SKM-1 treated with dmso at 0.1 percent for 144 hours (cell line): Measurements from ENCODE around the gene AZI2.

Experiments
- DNase-seq: peaks from one replicate; lab custom pipeline; 2025; ENCODE audit not compliant: unreplicated experiment; lab: John Stamatoyannopoulos, UW

Gene AZI2

GRCh38 chr3:28348629-28349468 is at the start of gene AZI2, which contains the start of gene ZCWPW2:
AZI2 (minus strand) TSS chr3:28348824; CDS start chr3:28340617, 8,207 bp downstream.
ZCWPW2 (plus strand) TSS chr3:28348721; CDS start chr3:28413069, 64,348 bp downstream.
- DNase-seq = peak; percentile 88

GRCh38 chr3:28388978-28389377 is 40.4 kb upstream of the AZI2 start:
- DNase-seq = no peak

GRCh38 chr3:28386049-28386448 is 37.4 kb upstream of the AZI2 start:
- DNase-seq = no peak

- DNase-seq = peak; percentile 77
Measured at GRCh38 chr3:28376424-28376823, 27.8 kb upstream of the AZI2 start.

GRCh38 chr3:28349469-28350000 is 911 bp upstream of the AZI2 start:
- no peak for DNase-seq

- DNase-seq = no peak
Measured at GRCh38 chr3:28348265-28348628, 377 bp downstream of the AZI2 start.

GRCh38 chr3:28347374-28348264 is 1.0 kb downstream of the AZI2 start:
- peak; percentile 65 for DNase-seq

- DNase-seq = no peak
Measured at GRCh38 chr3:28345690-28346089, 2.9 kb downstream of the AZI2 start.

GRCh38 chr3:28343144-28343543 is 5.5 kb downstream of the AZI2 start:
- DNase-seq = no peak

GRCh38 chr3:28337230-28337629 is 11.4 kb downstream of the AZI2 start:
- DNase-seq = no peak

GRCh38 chr3:28335246-28335645 is 13.4 kb downstream of the AZI2 start:
- DNase-seq = no peak

- DNase-seq = no peak
Measured at GRCh38 chr3:28334552-28334951, 14.1 kb downstream of the AZI2 start.

GRCh38 chr3:28328188-28329151 is 20.2 kb downstream of the AZI2 start:
- peak; percentile 26 for DNase-seq

- no peak for DNase-seq
Measured at GRCh38 chr3:28326458-28326926, 22.1 kb downstream of the AZI2 start.

GRCh38 chr3:28322464-28322863 is 26.2 kb downstream of the AZI2 start:
- no peak for DNase-seq

- DNase-seq = no peak
Measured at GRCh38 chr3:28320981-28321380, 27.6 kb downstream of the AZI2 start.

GRCh38 chr3:28317438-28318022 is 31.1 kb downstream of the AZI2 start:
- peak; percentile 36 for DNase-seq

GRCh38 chr3:28316226-28316625 is 32.4 kb downstream of the AZI2 start:
- no peak for DNase-seq

GRCh38 chr3:28315711-28316110 is 32.9 kb downstream of the AZI2 start:
- DNase-seq = no peak

GRCh38 chr3:28308196-28308595 is 40.4 kb downstream of the AZI2 start:
- DNase-seq = peak; percentile 70
